ENCODE measurements around the gene HOXC10. TPM values are rescaled to one million over a fixed set of nuclear protein-coding genes. Genes with fewer than 3 reads are reported as not detected.

Gene HOXC10
- total RNA-seq, 4 donors from 2014 or later = not detected

DNA sequence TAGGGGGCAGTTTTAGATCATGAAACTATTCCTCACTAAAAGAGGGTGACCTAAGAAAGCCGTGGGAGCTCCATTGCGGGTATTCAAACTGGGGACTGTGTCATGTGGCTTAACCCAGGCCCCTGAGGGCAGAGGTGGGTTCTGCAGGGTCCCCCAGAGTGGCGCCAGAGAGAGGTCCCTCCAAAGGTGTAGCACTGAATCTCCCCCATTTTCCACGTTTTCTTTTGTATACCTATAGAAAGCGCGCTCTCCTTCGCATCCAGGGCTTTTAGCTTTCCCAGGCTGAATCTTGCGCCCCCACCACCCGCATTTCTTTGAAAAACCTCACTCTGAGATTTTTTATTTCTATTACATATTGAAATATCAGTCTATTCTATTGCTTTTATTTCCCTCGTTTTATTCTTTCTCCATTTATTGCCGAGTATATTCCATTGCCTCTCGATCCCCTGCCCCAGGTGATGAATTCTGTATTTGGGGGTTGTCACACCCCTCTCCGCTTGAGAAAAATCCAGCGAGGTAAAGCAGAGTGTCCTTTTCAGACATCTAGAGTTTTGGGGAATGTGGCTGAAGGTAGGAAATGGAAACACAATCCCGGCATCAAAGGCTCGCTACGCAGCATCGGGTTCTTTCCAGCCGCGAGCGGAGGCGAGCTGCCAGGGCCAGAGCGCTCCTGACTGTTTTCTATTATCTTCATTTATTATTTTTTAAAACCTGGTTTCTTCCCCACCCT is 47.2 kb upstream of the HOXC10 start:
- H3K4me1 ChIP-seq = peaks cover 0 to 12% (median 3%) of the 10 kb centered on the region in 4 donors
- H3K9me3 ChIP-seq = no peaks in the 10 kb centered on the region
- intact Hi-C loops (cut with DNase I; ENCODE audit: low total_unique reads) (no loop called here), in situ Hi-C loops (cut with MboI; ENCODE audit: low pct_ligation_motif_present in 1 of 4, low pct_unique_long_range_greater_than_20kb in 1 of 4, low sequenced_read_pairs in 3 of 4) (no loop called here)
- no peak for DNase-seq
- H3K36me3 ChIP-seq = no peaks in the 10 kb centered on the region
- TF ChIP-seq POLR2AphosphoS5 (IDR thresholded peaks at IDR 0.05) (no peak), EP300 (IDR thresholded peaks at IDR 0.05; ENCODE audit: low read depth) (no peak), POLR2A (IDR thresholded peaks at IDR 0.05) (no peak)
- TF ChIP-seq, protein P1, sequence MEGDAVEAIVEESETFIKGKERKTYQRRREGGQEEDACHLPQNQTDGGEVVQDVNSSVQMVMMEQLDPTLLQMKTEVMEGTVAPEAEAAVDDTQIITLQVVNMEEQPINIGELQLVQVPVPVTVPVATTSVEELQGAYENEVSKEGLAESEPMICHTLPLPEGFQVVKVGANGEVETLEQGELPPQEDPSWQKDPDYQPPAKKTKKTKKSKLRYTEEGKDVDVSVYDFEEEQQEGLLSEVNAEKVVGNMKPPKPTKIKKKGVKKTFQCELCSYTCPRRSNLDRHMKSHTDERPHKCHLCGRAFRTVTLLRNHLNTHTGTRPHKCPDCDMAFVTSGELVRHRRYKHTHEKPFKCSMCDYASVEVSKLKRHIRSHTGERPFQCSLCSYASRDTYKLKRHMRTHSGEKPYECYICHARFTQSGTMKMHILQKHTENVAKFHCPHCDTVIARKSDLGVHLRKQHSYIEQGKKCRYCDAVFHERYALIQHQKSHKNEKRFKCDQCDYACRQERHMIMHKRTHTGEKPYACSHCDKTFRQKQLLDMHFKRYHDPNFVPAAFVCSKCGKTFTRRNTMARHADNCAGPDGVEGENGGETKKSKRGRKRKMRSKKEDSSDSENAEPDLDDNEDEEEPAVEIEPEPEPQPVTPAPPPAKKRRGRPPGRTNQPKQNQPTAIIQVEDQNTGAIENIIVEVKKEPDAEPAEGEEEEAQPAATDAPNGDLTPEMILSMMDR (IDR thresholded peaks at IDR 0.05) = no peak
- no peak overlapping the region for H3K4me3 ChIP-seq
- peaks cover 100% of the 10 kb centered on the region for H3K27me3 ChIP-seq
- WGBS, 2 donors (ENCODE audit: low coverage in 1 of 2) = 18 to 40% methylated on average over 11 to 23 of the region's 23 CpGs
- H3K27ac ChIP-seq = no peak overlapping the region

DNA sequence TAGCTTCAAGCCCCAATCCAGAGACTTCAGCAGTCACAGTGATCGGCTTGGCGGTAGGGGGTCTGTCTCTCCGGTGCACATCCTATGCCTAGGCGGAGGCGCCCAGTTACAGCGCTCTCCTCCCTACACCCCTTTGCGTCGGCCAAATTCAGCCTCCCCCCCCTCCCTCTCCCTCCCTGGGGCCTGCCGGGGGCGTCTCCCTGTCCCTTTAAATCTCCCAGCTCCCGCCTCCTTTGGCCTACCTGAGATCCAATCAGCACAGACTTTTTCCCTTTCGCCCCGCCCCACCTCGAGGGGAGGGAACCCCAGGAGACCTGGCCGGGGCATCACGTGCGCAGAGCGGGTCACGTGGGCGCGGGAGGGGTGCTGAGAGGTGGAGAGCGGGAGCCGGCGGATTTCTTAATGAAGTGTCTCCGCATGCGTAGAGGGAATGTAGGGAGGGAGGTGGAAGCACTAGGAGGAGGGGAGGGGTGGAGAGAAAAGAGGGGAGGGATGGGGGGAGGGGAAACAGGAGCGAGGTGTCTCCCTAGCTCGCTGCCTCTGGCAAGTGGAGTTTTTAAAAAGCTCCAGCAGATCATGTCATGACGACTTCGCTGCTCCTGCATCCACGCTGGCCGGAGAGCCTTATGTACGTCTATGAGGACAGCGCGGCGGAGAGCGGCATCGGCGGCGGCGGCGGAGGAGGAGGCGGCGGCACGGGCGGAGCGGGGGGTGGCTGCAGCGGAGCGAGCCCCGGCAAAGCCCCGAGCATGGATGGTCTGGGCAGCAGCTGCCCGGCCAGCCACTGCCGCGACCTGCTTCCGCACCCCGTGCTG is 46.4 kb upstream of the HOXC10 start, which contains the start of gene HOXC13:
HOXC13 (plus strand) TSS at position 506 of the 815 bp plus-strand sequence; CDS start at position 582, 76 bp downstream.
- Histone ChIP-seq H3K4me1 (peaks cover 0 to 12% (median 3%) of the 10 kb centered on the region in 4 donors), H3K27ac (no peak within 1 kb of the TSS), H3K4me3 (peak within 1 kb of the TSS in 1 of 4 donors; percentile 15), H3K9me3 (no peaks in the 10 kb centered on the region), H3K36me3 (no peaks in the 10 kb centered on the region), H3K27me3 (peaks cover 100% of the 10 kb centered on the region)
- TF ChIP-seq POLR2A (IDR thresholded peaks at IDR 0.05) (no peak), POLR2AphosphoS5 (IDR thresholded peaks at IDR 0.05) (no peak), EP300 (IDR thresholded peaks at IDR 0.05; ENCODE audit: low read depth) (no peak)
- TF ChIP-seq, protein P1 (IDR thresholded peaks at IDR 0.05) = no peak
- WGBS, 2 donors (ENCODE audit: low coverage in 1 of 2) = 17 to 19% methylated on average over 5 to 53 of the region's 56 CpGs
- no peak for DNase-seq
- in situ Hi-C loops (cut with MboI; ENCODE audit: low pct_ligation_motif_present in 1 of 4, low pct_unique_long_range_greater_than_20kb in 1 of 4, low sequenced_read_pairs in 3 of 4) = no loop called here
- intact Hi-C loops (cut with DNase I; ENCODE audit: low total_unique reads) = no loop called here

DNA sequence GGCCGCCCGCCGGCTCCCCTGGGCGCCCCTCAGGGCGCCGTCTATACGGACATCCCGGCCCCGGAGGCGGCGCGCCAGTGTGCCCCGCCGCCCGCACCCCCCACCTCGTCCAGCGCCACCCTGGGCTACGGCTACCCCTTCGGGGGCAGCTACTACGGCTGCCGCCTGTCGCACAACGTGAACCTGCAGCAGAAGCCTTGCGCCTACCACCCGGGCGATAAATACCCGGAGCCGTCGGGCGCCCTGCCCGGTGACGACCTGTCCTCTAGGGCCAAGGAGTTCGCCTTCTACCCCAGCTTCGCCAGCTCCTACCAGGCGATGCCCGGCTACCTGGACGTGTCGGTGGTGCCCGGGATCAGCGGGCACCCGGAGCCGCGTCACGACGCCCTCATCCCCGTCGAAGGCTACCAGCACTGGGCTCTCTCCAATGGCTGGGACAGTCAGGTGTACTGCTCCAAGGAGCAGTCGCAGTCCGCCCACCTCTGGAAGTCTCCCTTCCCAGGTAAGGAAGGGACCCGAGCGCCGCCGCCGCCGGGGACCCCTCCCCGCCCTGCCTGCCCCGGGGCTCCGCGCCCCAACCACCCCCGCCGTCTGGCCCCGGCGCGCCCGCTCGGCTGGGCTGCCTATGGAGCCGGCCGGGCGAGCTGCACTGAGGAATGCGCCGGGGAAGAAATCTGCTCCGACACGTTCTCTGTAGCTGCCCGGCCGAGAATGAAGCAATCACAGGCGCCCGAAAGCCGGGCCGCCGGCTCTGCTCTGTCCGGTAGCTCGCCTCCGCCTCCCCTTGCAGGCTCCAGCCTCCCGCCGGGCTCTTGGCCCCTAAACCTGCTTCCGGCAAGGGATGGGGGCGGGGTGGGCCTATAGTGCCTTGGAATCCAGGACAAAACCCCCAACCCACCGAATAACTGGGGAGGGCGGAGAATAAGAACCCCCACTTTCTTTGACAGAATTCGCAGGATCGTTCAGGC is 45.5 kb upstream of the HOXC10 start:
- TF ChIP-seq EP300 (IDR thresholded peaks at IDR 0.05; ENCODE audit: low read depth) (no peak), POLR2AphosphoS5 (IDR thresholded peaks at IDR 0.05) (no peak), POLR2A (IDR thresholded peaks at IDR 0.05) (no peak)
- TF ChIP-seq, protein P1 (IDR thresholded peaks at IDR 0.05) = no peak
- in situ Hi-C loops (cut with MboI; ENCODE audit: low pct_ligation_motif_present in 1 of 4, low pct_unique_long_range_greater_than_20kb in 1 of 4, low sequenced_read_pairs in 3 of 4) = no loop called here
- WGBS, 2 donors (ENCODE audit: low coverage in 1 of 2) = 17% methylated on average over 76 of the region's 91 CpGs; no CpG with 5 or more reads in 1 of the 2 donors
- Histone ChIP-seq H3K4me3 (no peak overlapping the region), H3K36me3 (no peaks in the 10 kb centered on the region), H3K4me1 (peaks cover 0 to 12% (median 3%) of the 10 kb centered on the region in 4 donors), H3K27ac (no peak overlapping the region), H3K9me3 (no peaks in the 10 kb centered on the region), H3K27me3 (peaks cover 100% of the 10 kb centered on the region)
- DNase-seq = no peak
- intact Hi-C loops (cut with DNase I; ENCODE audit: low total_unique reads) = no loop called here

All from transverse colon (tissue), 4 donors.